ENCODE results near the gene BABAM1. TPM values are rescaled to one million over a fixed set of nuclear protein-coding genes. Genes with fewer than 3 reads are reported as not detected.
A peak's percentile ranks its signal among the peaks of the same experiment; 100 is the strongest.

The BABAM1 gene
- total and polyA plus RNA-seq, 5 donors = 70.0 to 80.7 (median 76.4) TPM

GRCh38 chr19:17303940-17304267, 36.7 kb downstream of the BABAM1 start:
- H3K27ac ChIP-seq (ENCODE audit: low read length) = peak overlapping the region; percentile 31

GRCh38 chr19:17304386-17305215, 37.4 kb downstream of the BABAM1 start:
- DNase-seq = no peak
- ATAC-seq = no peak
- Histone ChIP-seq H3K9me3 (ENCODE audit: control insufficient read depth, low read length) (no peaks in the 10 kb centered on the region), H3K4me3 (ENCODE audit: low read length) (no peak overlapping the region), H3K27me3 (ENCODE audit: control insufficient read depth, insufficient read depth) (no peaks in the 10 kb centered on the region), H3K4me1 (ENCODE audit: control insufficient read depth, insufficient read depth, low read length) (no peaks in the 10 kb centered on the region), H3K27ac (ENCODE audit: low read length) (peak overlapping the region; percentile 38)
- intact Hi-C loops (cut with DNase I) = no loop called here
- 56% methylated on average over 12 of the region's 12 CpGs for WGBS

More at GRCh38 chr19:17303940-17304267, 36.7 kb downstream of the BABAM1 start:
- DNase-seq = no peak
- no peak for ATAC-seq
- H3K27me3 ChIP-seq (ENCODE audit: control insufficient read depth, insufficient read depth) = no peaks in the 10 kb centered on the region
- H3K4me3 ChIP-seq (ENCODE audit: low read length) = no peak overlapping the region
- 51% methylated on average over 12 of the region's 12 CpGs for WGBS
- intact Hi-C loops (cut with DNase I) = no loop called here
- H3K9me3 ChIP-seq (ENCODE audit: control insufficient read depth, low read length) = no peaks in the 10 kb centered on the region
- no peaks in the 10 kb centered on the region for H3K4me1 ChIP-seq (ENCODE audit: control insufficient read depth, insufficient read depth, low read length)

- peak overlapping the region; percentile 38 for H3K27ac ChIP-seq (ENCODE audit: low read length)
- no peak overlapping the region for H3K4me3 ChIP-seq (ENCODE audit: low read length)
- no peaks in the 10 kb centered on the region for H3K9me3 ChIP-seq (ENCODE audit: control insufficient read depth, low read length)
- no peak for ATAC-seq
- 1% methylated on average over 7 of the region's 7 CpGs for WGBS
- intact Hi-C loops (cut with DNase I) = no loop called here
- DNase-seq = no peak
- no peaks in the 10 kb centered on the region for H3K27me3 ChIP-seq (ENCODE audit: control insufficient read depth, insufficient read depth)
- no peaks in the 10 kb centered on the region for H3K4me1 ChIP-seq (ENCODE audit: control insufficient read depth, insufficient read depth, low read length)
These were observed 37.9 kb downstream of the BABAM1 start for GRCh38 chr19:17305216-17305516.

- Histone ChIP-seq H3K27ac (ENCODE audit: low read length) (peak within 1 kb of the TSS; percentile 86), H3K4me1 (ENCODE audit: control insufficient read depth, insufficient read depth, low read length) (no peaks in the 10 kb centered on the region), H3K27me3 (ENCODE audit: control insufficient read depth, insufficient read depth) (no peaks in the 10 kb centered on the region), H3K4me3 (ENCODE audit: low read length) (peak within 1 kb of the TSS; percentile 44), H3K9me3 (ENCODE audit: control insufficient read depth, low read length) (no peaks in the 10 kb centered on the region)
- DNase-seq = peak; percentile 94 to 98 (median 97)
- WGBS = under 1% methylated on average over 55 of the region's 55 CpGs
- intact Hi-C loops (cut with DNase I) = no loop called here
- peak; percentile 71 for ATAC-seq
These were observed 38.5 kb downstream of the BABAM1 start, which contains the start of gene MRPL34 for GRCh38 chr19:17305517-17306284. TSS of gene MRPL34 (plus strand) at chr19:17305872. CDS start at chr19:17305893, 21 bp downstream.

- Histone ChIP-seq H3K27me3 (ENCODE audit: control insufficient read depth, insufficient read depth) (no peaks in the 10 kb centered on the region), H3K4me1 (ENCODE audit: control insufficient read depth, insufficient read depth, low read length) (no peaks in the 10 kb centered on the region), H3K4me3 (ENCODE audit: low read length) (peak overlapping the region; percentile 44), H3K27ac (ENCODE audit: low read length) (peak overlapping the region; percentile 86), H3K9me3 (ENCODE audit: control insufficient read depth, low read length) (no peaks in the 10 kb centered on the region)
- intact Hi-C loops (cut with DNase I) = no loop called here
- WGBS = 10% methylated on average over 28 of the region's 28 CpGs
- DNase-seq = no peak
- no peak for ATAC-seq
These were observed 39.1 kb downstream of the BABAM1 start for GRCh38 chr19:17306285-17306714.

GRCh38 chr19:17307876-17308377, 40.7 kb downstream of the BABAM1 start:
- Histone ChIP-seq H3K27me3 (ENCODE audit: control insufficient read depth, insufficient read depth) (no peaks in the 10 kb centered on the region), H3K4me3 (ENCODE audit: low read length) (no peak overlapping the region), H3K4me1 (ENCODE audit: control insufficient read depth, insufficient read depth, low read length) (no peaks in the 10 kb centered on the region), H3K27ac (ENCODE audit: low read length) (no peak overlapping the region), H3K9me3 (ENCODE audit: control insufficient read depth, low read length) (no peaks in the 10 kb centered on the region)
- intact Hi-C loops (cut with DNase I) = no loop called here
- WGBS = 87% methylated on average over 8 of the region's 8 CpGs
- no peak for DNase-seq
- no peak for ATAC-seq

GRCh38 chr19:17309198-17309964, 42.1 kb downstream of the BABAM1 start, which contains the start of gene DDA1:
TSS of gene DDA1 (plus strand) at chr19:17309563. CDS start at chr19:17309655, 92 bp downstream.
- H3K4me3 ChIP-seq (ENCODE audit: low read length) = peak within 1 kb of the TSS; percentile 77
- H3K9me3 ChIP-seq (ENCODE audit: control insufficient read depth, low read length) = no peaks in the 10 kb centered on the region
- H3K4me1 ChIP-seq (ENCODE audit: control insufficient read depth, insufficient read depth, low read length) = no peaks in the 10 kb centered on the region
- DNase-seq = peak; percentile 99 to 100 (median 100)
- H3K27ac ChIP-seq (ENCODE audit: low read length) = no peak within 1 kb of the TSS
- intact Hi-C loops (cut with DNase I) = no loop called here
- ATAC-seq = peak; percentile 94
- no peaks in the 10 kb centered on the region for H3K27me3 ChIP-seq (ENCODE audit: control insufficient read depth, insufficient read depth)
- WGBS = under 1% methylated on average over 46 of the region's 46 CpGs

GRCh38 chr19:17309965-17310461, 42.8 kb downstream of the BABAM1 start:
- no peak for ATAC-seq
- Histone ChIP-seq H3K4me3 (ENCODE audit: low read length) (peak overlapping the region; percentile 77), H3K9me3 (ENCODE audit: control insufficient read depth, low read length) (no peaks in the 10 kb centered on the region), H3K4me1 (ENCODE audit: control insufficient read depth, insufficient read depth, low read length) (no peaks in the 10 kb centered on the region), H3K27ac (ENCODE audit: low read length) (no peak overlapping the region), H3K27me3 (ENCODE audit: control insufficient read depth, insufficient read depth) (no peaks in the 10 kb centered on the region)
- 7% methylated on average over 23 of the region's 23 CpGs for WGBS
- no peak for DNase-seq
- intact Hi-C loops (cut with DNase I) = no loop called here

- Histone ChIP-seq H3K9me3 (ENCODE audit: control insufficient read depth, low read length) (no peaks in the 10 kb centered on the region), H3K27ac (ENCODE audit: low read length) (no peak overlapping the region), H3K4me1 (ENCODE audit: control insufficient read depth, insufficient read depth, low read length) (no peaks in the 10 kb centered on the region), H3K27me3 (ENCODE audit: control insufficient read depth, insufficient read depth) (no peaks in the 10 kb centered on the region), H3K4me3 (ENCODE audit: low read length) (no peak overlapping the region)
- WGBS = 78% methylated on average over 11 of the region's 11 CpGs
- intact Hi-C loops (cut with DNase I) = no loop called here
- DNase-seq = no peak
- ATAC-seq = no peak
These were observed 44.4 kb downstream of the BABAM1 start for GRCh38 chr19:17311455-17312188.
